HG02970 (cell line): ENCODE results near the gene RPL18A.

ENCODE experiments used
- ATAC-seq: cut with Tn5 transposase; IDR thresholded peaks from one replicate; pipeline ENCODE4 v1.9.1; 2021; ENCODE audit warnings: mild to moderate bottlenecking, moderate library complexity, moderate number of reproducible peaks; ENCODE audit not compliant: unreplicated experiment, low FRiP score

Gene RPL18A

DNA sequence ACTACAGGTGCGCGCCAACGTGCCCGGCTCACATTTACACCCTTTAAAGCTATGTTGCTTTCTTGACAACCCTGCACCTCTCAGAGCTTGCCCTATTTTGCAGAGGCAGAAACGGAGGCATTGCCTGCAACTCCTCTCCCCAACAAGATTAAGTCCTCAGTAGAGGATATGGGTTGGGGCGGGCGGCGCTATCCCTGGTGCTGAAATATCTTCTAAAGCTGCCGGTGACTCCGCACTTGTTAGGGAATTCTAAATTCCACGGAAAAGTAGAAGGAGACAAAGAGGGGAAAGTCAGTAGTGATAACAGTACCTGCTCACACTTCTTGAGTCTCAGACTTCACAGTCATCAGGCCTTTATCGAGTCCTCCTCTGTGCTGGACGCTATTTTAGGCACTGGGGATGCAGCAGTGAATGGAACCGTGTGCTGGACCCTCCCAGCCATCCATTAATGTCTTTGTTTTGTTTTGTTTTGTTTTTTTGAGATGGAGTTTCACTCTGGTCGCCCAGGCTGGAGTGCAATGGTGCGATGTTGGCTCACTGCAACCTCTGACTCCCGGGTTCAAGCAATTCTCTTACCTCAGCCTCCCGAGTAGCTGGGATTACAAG lies 30.0 kb downstream of the RPL18A start:
- ATAC-seq: no peak

DNA sequence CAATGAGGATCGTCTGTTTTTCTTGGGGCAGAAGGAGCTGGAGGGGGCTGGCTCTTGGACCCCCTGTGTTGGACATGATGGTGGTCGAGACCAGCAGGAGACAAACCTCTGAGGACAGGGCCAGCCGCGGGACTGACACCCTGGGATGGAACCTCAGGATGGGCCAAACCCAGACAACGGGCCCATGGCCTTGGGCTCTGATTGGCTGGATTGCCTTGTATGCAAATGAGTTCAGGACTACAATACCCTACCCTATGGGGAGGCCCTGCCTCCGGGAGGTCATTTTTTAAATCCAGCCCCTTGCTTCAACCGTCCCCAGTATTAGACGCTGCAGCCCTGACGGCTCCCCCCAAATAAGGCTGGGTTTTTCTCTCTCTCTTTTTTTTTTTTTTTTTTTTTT lies 34.1 kb downstream of the RPL18A start:
- ATAC-seq: no peak

DNA sequence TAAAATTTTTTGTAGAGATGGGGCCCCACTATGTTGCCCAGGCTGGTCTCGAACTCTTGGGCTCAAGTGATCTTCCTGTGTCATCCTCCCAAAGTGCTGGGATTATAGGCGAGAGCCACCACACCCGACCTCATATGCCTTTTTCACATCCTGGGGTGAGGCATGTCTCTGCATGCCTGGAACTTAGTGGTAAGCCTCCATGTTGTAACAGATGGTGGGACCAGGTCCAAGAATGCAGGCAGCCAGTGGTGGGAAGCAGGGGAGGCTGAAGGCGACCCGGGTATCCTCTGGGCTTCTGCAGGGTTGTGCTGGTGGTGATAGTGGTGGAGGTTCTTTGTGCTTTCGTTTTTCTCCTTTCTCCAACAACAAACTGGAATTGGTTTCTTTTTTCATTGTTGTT lies 43.0 kb downstream of the RPL18A start:
- ATAC-seq: no peak

DNA sequence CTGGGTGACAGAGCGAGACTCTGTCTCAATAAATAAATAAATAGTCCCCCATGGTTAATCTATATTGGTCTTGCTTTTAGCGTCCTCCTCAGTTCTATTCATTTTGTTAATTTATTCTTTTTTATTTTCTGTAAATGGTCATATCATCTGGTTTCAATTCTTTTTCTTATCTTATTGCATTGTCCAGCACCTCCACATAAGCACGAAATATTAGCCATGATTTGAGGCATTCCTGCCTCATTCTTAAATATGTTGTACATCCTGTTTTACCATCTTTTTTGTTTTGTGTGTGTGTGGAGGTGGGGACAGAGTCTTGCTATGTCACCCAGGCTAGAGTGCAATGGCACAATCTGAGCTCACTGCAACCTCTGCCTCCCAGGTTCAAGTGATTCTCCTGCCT lies 48.5 kb downstream of the RPL18A start:
- ATAC-seq: no peak

DNA sequence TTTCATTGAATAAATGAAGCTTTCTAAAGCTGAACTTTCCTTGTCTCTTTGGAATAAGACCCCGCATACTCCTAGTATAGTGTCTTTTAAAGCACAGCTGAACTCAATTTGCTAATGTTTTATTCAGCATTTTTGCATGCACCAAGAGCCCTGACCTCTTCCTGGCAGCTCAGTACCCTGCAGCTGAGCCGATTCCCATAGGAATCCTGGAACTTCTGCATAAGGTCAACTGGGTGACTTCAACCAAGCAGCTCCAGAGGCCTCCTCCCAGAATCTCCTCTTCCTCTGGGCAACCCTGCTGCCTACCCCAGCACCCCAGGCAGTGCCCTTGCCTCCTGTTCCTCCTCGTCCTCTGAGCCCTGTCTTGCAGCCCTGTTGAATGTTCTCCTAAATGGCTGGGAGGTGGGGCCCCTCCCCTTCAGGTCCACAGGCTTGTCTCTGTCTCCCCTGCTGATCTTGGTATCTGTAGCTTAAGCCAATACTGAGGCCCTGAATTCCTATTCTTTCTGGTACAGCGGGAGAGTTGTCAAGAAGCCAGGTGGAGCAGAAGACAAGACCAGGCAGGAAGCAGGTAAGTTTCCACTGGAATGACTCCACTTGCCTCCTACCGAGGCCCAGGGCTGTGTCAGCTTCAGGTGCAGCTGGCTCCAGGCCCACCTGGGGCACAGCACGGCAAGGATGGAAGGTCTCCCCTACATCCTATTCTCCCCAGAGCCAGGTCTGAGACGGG lies 49.5 kb downstream of the RPL18A start:
- no peak for ATAC-seq

DNA sequence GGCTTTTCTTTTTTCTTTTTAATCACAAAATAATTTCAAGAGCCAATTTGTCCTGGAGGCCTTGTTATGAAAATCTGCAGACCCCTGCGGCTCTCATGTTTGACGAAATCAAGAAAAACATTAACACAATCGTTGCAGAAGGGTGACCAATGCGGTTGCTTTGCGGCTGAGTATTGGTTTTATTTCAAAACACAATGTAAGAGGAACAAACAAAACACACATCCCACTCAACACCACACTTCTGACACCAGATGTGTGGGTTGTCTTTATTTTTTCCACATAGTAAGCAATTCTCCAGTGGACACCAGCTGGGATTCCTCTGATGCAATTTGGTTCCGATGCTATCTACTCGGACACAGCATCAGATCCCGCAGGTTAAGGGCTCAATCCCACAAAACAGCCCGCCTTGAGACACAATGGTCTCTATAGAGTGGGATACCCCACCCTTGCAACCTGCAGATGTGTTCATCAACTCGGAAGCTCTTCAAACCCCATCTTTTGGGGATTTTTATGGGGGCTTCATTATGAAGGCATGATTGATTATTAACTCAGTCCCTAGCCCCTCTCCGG lies 51.2 kb downstream of the RPL18A start:
- ATAC-seq: no peak
